GM21526 (cell line): ENCODE measurements around the gene DOCK7.
"Not testable (repeated sequence)": the region's sequence is repeated elsewhere in the genome, so short reads cannot be mapped to it uniquely, and the experiment has no call there.

Experiments used
- ATAC-seq: cut with Tn5 transposase; IDR thresholded peaks from one replicate; pipeline ENCODE4 v1.9.1; 2021; ENCODE audit warnings: moderate library complexity; ENCODE audit not compliant: unreplicated experiment, low FRiP score

DOCK7 gene

GRCh38 chr1:62544570-62544969 is 143.6 kb downstream of the DOCK7 start:
- ATAC-seq = no peak

GRCh38 chr1:62541048-62541447 is 147.1 kb downstream of the DOCK7 start:
- ATAC-seq = no peak

- ATAC-seq = no peak
These were observed 149.1 kb downstream of the DOCK7 start for GRCh38 chr1:62539028-62539447.

GRCh38 chr1:62536865-62537264 is 151.3 kb downstream of the DOCK7 start:
- no peak for ATAC-seq

GRCh38 chr1:62530516-62531154 is 157.6 kb downstream of the DOCK7 start:
- no peak for ATAC-seq

GRCh38 chr1:62529227-62529626 is 159.0 kb downstream of the DOCK7 start:
- no peak for ATAC-seq

- no peak for ATAC-seq
These were observed 160.2 kb downstream of the DOCK7 start for GRCh38 chr1:62528015-62528414.

GRCh38 chr1:62527346-62527745 is 160.8 kb downstream of the DOCK7 start:
- not testable (repeated sequence) for ATAC-seq

GRCh38 chr1:62523860-62524259 is 164.3 kb downstream of the DOCK7 start:
- ATAC-seq = no peak

- ATAC-seq = no peak
These were observed 171.6 kb downstream of the DOCK7 start for GRCh38 chr1:62516600-62516999.

- ATAC-seq = no peak
These were observed 173.3 kb downstream of the DOCK7 start for GRCh38 chr1:62514746-62515423.

- no peak for ATAC-seq
These were observed 175.2 kb downstream of the DOCK7 start for GRCh38 chr1:62513013-62513412.

GRCh38 chr1:62509028-62509427 is 179.2 kb downstream of the DOCK7 start:
- no peak for ATAC-seq

- ATAC-seq = no peak
These were observed 179.9 kb downstream of the DOCK7 start for GRCh38 chr1:62508187-62508758.

GRCh38 chr1:62500210-62500609 is 188.0 kb downstream of the DOCK7 start:
- no peak for ATAC-seq

- no peak for ATAC-seq
These were observed 194.0 kb downstream of the DOCK7 start for GRCh38 chr1:62494137-62494536.

- ATAC-seq = no peak
These were observed 194.5 kb downstream of the DOCK7 start for GRCh38 chr1:62493656-62494055.

- no peak for ATAC-seq
These were observed 195.7 kb downstream of the DOCK7 start for GRCh38 chr1:62492521-62492920.

- ATAC-seq = no peak
These were observed 200.2 kb downstream of the DOCK7 start for GRCh38 chr1:62487956-62488355.

GRCh38 chr1:62484824-62485468 is 203.2 kb downstream of the DOCK7 start:
- no peak for ATAC-seq

- ATAC-seq = no peak
These were observed 206.5 kb downstream of the DOCK7 start for GRCh38 chr1:62481681-62482080.
